Upper lobe of left lung (tissue), 6 donors: ENCODE results near the gene TRIM14. TPM values are rescaled to one million over a fixed set of nuclear protein-coding genes. Genes with fewer than 3 reads are reported as not detected.

Experiments
- ATAC-seq, 2 donors: fragments of 200-7000 bp; cut with Tn5 transposase; one replicate each; pipeline ENCODE4 v1.9.1; 2022; ENCODE audit warnings: mild to moderate bottlenecking in 2 of 2, moderate library complexity in 2 of 2; ENCODE audit not compliant: low FRiP score in 2 of 2
- DNase-seq, 2 donors: peaks; one replicate each; pipeline ENCODE4 v3.0.0-alpha.2; 2019 to 2020
- H3K27ac ChIP-seq, 4 donors: fragments of 200-600 bp; sonication (generic); one replicate each; pipeline ENCODE4 v1.5.1; 2016 to 2019
- H3K27me3 ChIP-seq, 4 donors: fragments of 200-600 bp; sonication (generic); one replicate each; pipeline ENCODE4 v1.5.1; 2017 to 2019
- H3K36me3 ChIP-seq, 4 donors: fragments of 200-600 bp; sonication (generic); one replicate each; pipeline ENCODE4 v1.5.1; 2016 to 2019
- H3K4me1 ChIP-seq, 4 donors: fragments of 200-600 bp; sonication (generic); one replicate each; pipeline ENCODE4 v1.5.1; 2018 to 2019
- H3K4me3 ChIP-seq, 4 donors: fragments of 200-600 bp; sonication (generic); one replicate each; pipeline ENCODE4 v1.5.1; 2017 to 2019; ENCODE audit warnings: mild to moderate bottlenecking in 2 of 4, moderate library complexity in 1 of 4
- H3K9me3 ChIP-seq, 4 donors: fragments of 200-600 bp; sonication (generic); one replicate each; pipeline ENCODE4 v1.5.1; 2018 to 2019
- CTCF ChIP-seq, 6 experiments: fragments of 450-650 bp in 4 of 6; fragments of 200-600 bp in 2 of 6; sonication (generic) in 2 of 6; IDR thresholded peaks; one replicate each; pipeline ENCODE4 v1.5.1; 2016 to 2019; ENCODE audit warnings: antibody characterized with exemption in 6 of 6
- EP300 ChIP-seq, 4 donors: sonication (generic); formaldehyde crosslinking; IDR thresholded peaks; one replicate each; pipeline ENCODE4 v1.5.1; 2017; ENCODE audit warnings: antibody characterized with exemption in 4 of 4, control low read depth in 2 of 4
- POLR2A ChIP-seq, 4 donors: fragments of 450-650 bp; IDR thresholded peaks; one replicate each; pipeline ENCODE4 v1.5.1; 2016 to 2017; ENCODE audit warnings: antibody characterized with exemption in 4 of 4, mild to moderate bottlenecking in 2 of 4
- POLR2AphosphoS5 ChIP-seq, 2 donors: sonication (generic); formaldehyde crosslinking; IDR thresholded peaks; one replicate each; pipeline ENCODE4 v1.5.1; 2017; ENCODE audit warnings: antibody characterized with exemption in 2 of 2
- WGBS, 2 donors: methylation state at CpG; one replicate each; pipeline ENCODE4 v1.1.5; 2017 to 2018; 5-methylcytosine and 5-hydroxymethylcytosine counted together
- total RNA-seq, 6 donors: library from RNA; depleted of rRNA in 4 of 6; stranded (reverse); fragments of >200 nt in 4 of 6; gene quantifications; one replicate each; pipeline versions ENCODE4 v1.1.0 to v1.2.1, GENCODE V29; 2016 to 2021
- donor health status: DM: no; HTN: no; CAD: no; lungs with moderate emphysema.
- donor health status: DM: no; HTN: yes; CAD: no; lungs with severe emphysema.

Gene TRIM14
- total RNA-seq, 6 donors from 2014 or later: 28.6 to 52.1 (median 46.2) TPM

GRCh38 chr9:98086461-98086860 is 32.6 kb downstream of the TRIM14 start:
- no peaks in the 10 kb centered on the region for H3K27me3 ChIP-seq
- TF ChIP-seq CTCF (IDR thresholded peaks at IDR 0.05) (no peak), POLR2A (IDR thresholded peaks at IDR 0.05) (no peak), POLR2AphosphoS5 (IDR thresholded peaks at IDR 0.05) (no peak), EP300 (IDR thresholded peaks at IDR 0.05) (no peak)
- H3K4me1 ChIP-seq: peaks cover 0 to 15% (median 6%) of the 10 kb centered on the region in 4 donors
- peak overlapping the region in 1 of 4 donors; percentile 11 for H3K27ac ChIP-seq
- peaks cover 2 to 52% (median 37%) of the 10 kb centered on the region in 4 donors for H3K36me3 ChIP-seq
- no peak overlapping the region for H3K4me3 ChIP-seq
- no peak for DNase-seq
- ATAC-seq: no peak
- H3K9me3 ChIP-seq: no peaks in the 10 kb centered on the region
- WGBS, 2 donors: 90 to 98% methylated on average over 4 of the region's 4 CpGs

DNA sequence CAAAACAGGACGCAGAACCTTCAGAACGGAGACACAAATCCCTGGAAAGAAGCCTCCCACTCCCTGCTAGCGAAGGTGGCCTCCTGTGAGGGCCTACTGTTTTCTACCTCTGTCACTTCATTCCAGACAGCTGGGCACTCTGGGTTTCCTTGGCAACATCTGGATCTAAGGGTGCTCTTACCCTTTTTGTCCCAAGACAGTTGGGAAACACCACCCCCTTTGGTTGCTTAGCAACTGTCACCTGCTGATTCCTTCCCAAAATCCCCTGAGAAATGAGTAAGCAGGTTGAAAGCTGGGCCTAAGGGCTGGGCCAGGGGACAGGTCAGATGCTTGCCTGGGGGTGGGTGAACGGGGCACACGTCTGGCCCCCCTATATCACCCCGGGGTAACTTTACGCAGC is 33.1 kb downstream of the TRIM14 start:
- Histone ChIP-seq H3K4me1 (peaks cover 0 to 20% (median 6%) of the 10 kb centered on the region in 4 donors), H3K27me3 (no peaks in the 10 kb centered on the region), H3K4me3 (no peak overlapping the region), H3K9me3 (no peaks in the 10 kb centered on the region), H3K27ac (peak overlapping the region in 1 of 4 donors; percentile 11), H3K36me3 (peaks cover 7 to 57% (median 42%) of the 10 kb centered on the region in 4 donors)
- 85 to 89% methylated on average over 7 of the region's 7 CpGs for WGBS, 2 donors
- ATAC-seq (no peak), DNase-seq (no peak)
- no peak for TF ChIP-seq EP300 (IDR thresholded peaks at IDR 0.05)
- TF ChIP-seq POLR2A (IDR thresholded peaks at IDR 0.05): no peak
- no peak for TF ChIP-seq POLR2AphosphoS5 (IDR thresholded peaks at IDR 0.05)
- TF ChIP-seq CTCF (IDR thresholded peaks at IDR 0.05): no peak

DNA sequence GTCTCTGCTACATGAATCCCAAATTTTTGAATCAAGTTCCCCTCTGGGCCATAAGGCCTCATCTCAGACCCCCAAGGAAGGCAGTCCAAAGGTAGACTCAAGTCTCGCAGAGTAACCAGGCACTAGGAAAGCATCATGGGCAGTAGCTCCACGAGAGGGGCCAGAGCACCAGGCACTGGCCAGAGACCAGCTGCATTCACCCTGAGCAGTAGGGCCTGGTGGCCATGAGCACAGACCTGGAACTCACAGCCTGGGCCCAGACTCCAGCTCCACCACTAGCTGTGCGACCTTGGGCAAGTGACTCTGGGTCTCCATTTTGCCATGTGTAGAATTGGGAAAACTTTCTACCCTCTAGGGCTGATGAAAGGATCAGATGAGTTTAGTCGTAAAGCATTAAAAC is 34.0 kb downstream of the TRIM14 start:
- no peak overlapping the region for H3K4me3 ChIP-seq
- TF ChIP-seq EP300 (IDR thresholded peaks at IDR 0.05): no peak
- no peak for TF ChIP-seq POLR2AphosphoS5 (IDR thresholded peaks at IDR 0.05)
- TF ChIP-seq CTCF (IDR thresholded peaks at IDR 0.05): no peak
- no peak for TF ChIP-seq POLR2A (IDR thresholded peaks at IDR 0.05)
- ATAC-seq (peak in 1 of 2 donors; percentile 54), DNase-seq (no peak)
- H3K36me3 ChIP-seq: peaks cover 7 to 66% (median 47%) of the 10 kb centered on the region in 4 donors
- no peaks in the 10 kb centered on the region for H3K27me3 ChIP-seq
- no peaks in the 10 kb centered on the region for H3K9me3 ChIP-seq
- peaks cover 0 to 22% (median 6%) of the 10 kb centered on the region in 4 donors for H3K4me1 ChIP-seq
- WGBS, 2 donors: 91 to 96% methylated on average over 2 to 4 of the region's 4 CpGs
- no peak overlapping the region for H3K27ac ChIP-seq

DNA sequence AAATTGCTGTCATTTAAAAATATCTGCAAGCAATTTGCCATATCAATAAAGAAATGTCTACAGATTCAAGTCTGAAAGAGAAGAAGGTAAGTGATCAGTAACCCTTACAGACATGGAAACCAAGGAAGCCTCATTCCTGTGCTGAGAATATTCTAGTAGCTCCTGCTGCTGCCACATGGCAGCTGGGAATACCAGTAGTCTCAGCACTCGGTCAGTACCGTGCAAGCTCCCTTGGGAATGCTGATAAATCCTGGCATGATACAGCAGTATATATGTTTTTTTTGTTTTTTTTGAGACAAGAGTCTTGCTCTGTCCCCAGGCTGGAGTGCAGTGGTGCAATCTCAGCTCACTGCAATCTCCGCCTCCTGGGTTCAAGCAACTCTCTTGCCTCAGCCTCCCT is 34.6 kb downstream of the TRIM14 start:
- H3K4me3 ChIP-seq: no peak overlapping the region
- no peaks in the 10 kb centered on the region for H3K9me3 ChIP-seq
- DNase-seq (no peak), ATAC-seq (no peak)
- no peaks in the 10 kb centered on the region for H3K27me3 ChIP-seq
- 78 to 95% methylated on average over 3 of the region's 3 CpGs for WGBS, 2 donors
- H3K27ac ChIP-seq: no peak overlapping the region
- peaks cover 7 to 72% (median 51%) of the 10 kb centered on the region in 4 donors for H3K36me3 ChIP-seq
- TF ChIP-seq EP300 (IDR thresholded peaks at IDR 0.05) (no peak), CTCF (IDR thresholded peaks at IDR 0.05) (no peak), POLR2A (IDR thresholded peaks at IDR 0.05) (no peak), POLR2AphosphoS5 (IDR thresholded peaks at IDR 0.05) (no peak)
- H3K4me1 ChIP-seq: peaks cover 0 to 22% (median 6%) of the 10 kb centered on the region in 4 donors

GRCh38 chr9:98083566-98084183 is 35.3 kb downstream of the TRIM14 start:
- Histone ChIP-seq H3K4me1 (peaks cover 0 to 22% (median 6%) of the 10 kb centered on the region in 4 donors), H3K4me3 (no peak overlapping the region), H3K27ac (no peak overlapping the region), H3K27me3 (no peaks in the 10 kb centered on the region), H3K9me3 (no peaks in the 10 kb centered on the region), H3K36me3 (peaks cover 7 to 76% (median 54%) of the 10 kb centered on the region in 4 donors)
- DNase-seq (no peak), ATAC-seq (no peak)
- TF ChIP-seq POLR2AphosphoS5 (IDR thresholded peaks at IDR 0.05) (no peak), EP300 (IDR thresholded peaks at IDR 0.05) (no peak), CTCF (IDR thresholded peaks at IDR 0.05) (no peak), POLR2A (IDR thresholded peaks at IDR 0.05) (no peak)
- WGBS, 2 donors: 91 to 98% methylated on average over 7 of the region's 7 CpGs
